ENCODE measurements around the gene CBR3. TPM values are rescaled to one million over a fixed set of nuclear protein-coding genes. Genes with fewer than 3 reads are reported as not detected.

CBR3 gene
- total and polyA plus RNA-seq, 2 of the 4 experiments (the other 2 are of a cell fraction): 13.4 to 15.4 TPM

DNA sequence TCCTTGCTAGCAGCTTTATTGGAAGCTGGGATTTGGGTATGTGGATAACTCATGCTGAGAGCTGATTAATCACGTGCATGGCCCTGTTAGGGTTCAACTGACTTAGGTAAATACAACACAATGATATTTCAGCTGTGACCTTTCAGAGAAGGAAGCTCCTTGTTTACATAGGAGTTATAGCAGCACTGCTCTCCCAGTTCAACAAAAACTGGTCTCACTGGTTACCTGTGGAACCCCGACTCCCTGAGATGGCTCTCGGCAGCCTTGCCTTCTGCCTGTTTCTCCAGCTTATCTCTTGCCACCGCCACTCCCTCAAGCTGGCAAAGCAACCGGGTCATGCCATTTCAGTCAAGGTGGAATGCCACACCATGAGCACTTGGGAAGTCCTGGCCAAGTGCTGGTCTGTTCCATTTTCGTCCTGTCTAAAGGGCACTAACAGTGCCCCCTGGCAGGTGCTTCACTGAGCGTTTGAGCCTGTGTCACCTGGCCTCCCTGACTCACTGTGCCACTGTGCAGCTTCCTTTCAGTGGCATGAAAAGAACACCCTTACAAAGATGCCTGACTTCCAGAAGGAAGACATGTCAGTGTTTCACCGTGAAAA is 53.3 kb downstream of the CBR3 start:
- H3K23ac ChIP-seq (ENCODE audit: low read depth, low read length): no peak overlapping the region
- 87% methylated on average over 5 of the region's 8 CpGs; no CpG with 5 or more reads in 1 of the 2 experiments for WGBS, 2 experiments (ENCODE audit: extremely low coverage in 2 of 2, insufficient read length in 1 of 2)
- H4K91ac ChIP-seq (ENCODE audit: insufficient read depth, low read depth, low read length): no peak overlapping the region
- no peak overlapping the region for H2BK120ac ChIP-seq (ENCODE audit: low read depth, low read length)
- H2BK15ac ChIP-seq (ENCODE audit: low read depth, low read length): no peak overlapping the region
- TF ChIP-seq SMC3 (IDR thresholded peaks at IDR 0.05; ENCODE audit: low read depth, low read length): no peak
- no peak for TF ChIP-seq MAFK (IDR thresholded peaks at IDR 0.05; ENCODE audit: low read depth, low read length)
- TF ChIP-seq, protein P1, sequence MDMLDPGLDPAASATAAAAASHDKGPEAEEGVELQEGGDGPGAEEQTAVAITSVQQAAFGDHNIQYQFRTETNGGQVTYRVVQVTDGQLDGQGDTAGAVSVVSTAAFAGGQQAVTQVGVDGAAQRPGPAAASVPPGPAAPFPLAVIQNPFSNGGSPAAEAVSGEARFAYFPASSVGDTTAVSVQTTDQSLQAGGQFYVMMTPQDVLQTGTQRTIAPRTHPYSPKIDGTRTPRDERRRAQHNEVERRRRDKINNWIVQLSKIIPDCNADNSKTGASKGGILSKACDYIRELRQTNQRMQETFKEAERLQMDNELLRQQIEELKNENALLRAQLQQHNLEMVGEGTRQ (IDR thresholded peaks at IDR 0.05; ENCODE audit: low read depth, low read length): no peak
- no peak for TF ChIP-seq RCOR1 (IDR thresholded peaks at IDR 0.05; ENCODE audit: insufficient replicate concordance, low read length)
- TF ChIP-seq RAD21 (IDR thresholded peaks at IDR 0.05; ENCODE audit: low read length): no peak
- TF ChIP-seq MXI1 (IDR thresholded peaks at IDR 0.05; ENCODE audit: borderline replicate concordance, low read depth, low read length): no peak
- TF ChIP-seq CHD1 (IDR thresholded peaks at IDR 0.05; ENCODE audit: low read depth, low read length): no peak
- no peak for TF ChIP-seq RFX5 (IDR thresholded peaks at IDR 0.05; ENCODE audit: low read depth, low read length)
- TF ChIP-seq NFE2L2 (IDR thresholded peaks at IDR 0.05; ENCODE audit: low read depth, low read length): no peak
- TF ChIP-seq CEBPB (IDR thresholded peaks at IDR 0.05; ENCODE audit: low read depth, low read length): no peak
- TF ChIP-seq CTCF (conservative IDR thresholded peaks at IDR 0.05; ENCODE audit: low read depth, low read length): no peak
- TF ChIP-seq POLR2A (IDR thresholded peaks at IDR 0.05; ENCODE audit: low read depth, low read length): no peak
- TF ChIP-seq BHLHE40 (IDR thresholded peaks at IDR 0.05; ENCODE audit: low read depth, low read length): no peak
- TF ChIP-seq MAZ (IDR thresholded peaks at IDR 0.05; ENCODE audit: borderline replicate concordance, low read depth, low read length): no peak
- TF ChIP-seq ELK1 (IDR thresholded peaks at IDR 0.05; ENCODE audit: borderline replicate concordance, low read depth, low read length): no peak
- no peak for TF ChIP-seq FOS (IDR thresholded peaks at IDR 0.05; ENCODE audit: low read depth, low read length)
- intact Hi-C loops (cut with micrococcal nuclease) (no loop called here), in situ Hi-C loops (cut with MboI; ENCODE audit: low sequenced_read_pairs) (no loop called here), dilution Hi-C loops (cut with HindIII; ENCODE audit: low sequenced_read_pairs, unreplicated experiment) (no loop called here)
- H4K5ac ChIP-seq (ENCODE audit: low read depth, low read length): no peak overlapping the region
- no peaks in the 10 kb centered on the region for H4K20me1 ChIP-seq (ENCODE audit: insufficient read depth, low read length)
- H3K79me1 ChIP-seq (ENCODE audit: low read depth in 1 of 2, low read length in 2 of 2): peaks cover 10 to 22% of the 10 kb centered on the region in 2 experiments
- no peak overlapping the region for H3K18ac ChIP-seq (ENCODE audit: low read depth, low read length)
- no TSS peak for BruUV-seq (replicated peaks)
- H2BK5ac ChIP-seq (ENCODE audit: low read depth, low read length, poor library complexity, severe bottlenecking): no peak overlapping the region
- no peak overlapping the region for H3K4me3 ChIP-seq (ENCODE audit: insufficient read depth, low read depth, low read length)
- no peaks in the 10 kb centered on the region; the same call in 1 of the 2 replicates for H3K36me3 ChIP-seq (ENCODE audit: control insufficient read depth, insufficient read depth, low read length)
- CTCF ChIA-PET: interaction anchor here (0.5 kb wide), 1 partner anchor 147 kb away, joined by 6 read pairs; no protein-coding TSS in a partner anchor
- H3K4ac ChIP-seq (ENCODE audit: low read depth, low read length): no peak overlapping the region
- no peak overlapping the region for H2AK5ac ChIP-seq (ENCODE audit: low read depth, low read length)
- ATAC-seq (ENCODE audit: low read depth) (no peak; the same call in 1 of the 2 replicates), DNase-seq (no peak)
- no peaks in the 10 kb centered on the region for H3K9me3 ChIP-seq (ENCODE audit: control insufficient read depth, insufficient read depth, low read length)
- no peak overlapping the region for H3K56ac ChIP-seq (ENCODE audit: extremely low read depth, insufficient read depth, low read length)
- H3K14ac ChIP-seq (replicated peaks; ENCODE audit: low read depth, low read length): no peak overlapping the region
- H2BK20ac ChIP-seq (ENCODE audit: low read depth, low read length): no peak overlapping the region
- no peak overlapping the region for H4K8ac ChIP-seq (ENCODE audit: low read depth in 2 of 2, low read length in 2 of 2)
- H3K27ac ChIP-seq (ENCODE audit: insufficient read depth, low read length): no peak overlapping the region
- peaks cover 9% of the 10 kb centered on the region; the same call in 1 of the 2 replicates for H3K9me1 ChIP-seq (ENCODE audit: insufficient read depth, low read length)
- no peak overlapping the region for H2AFZ ChIP-seq (replicated peaks; ENCODE audit: low read length, poor library complexity)
- no peaks in the 10 kb centered on the region for H3K27me3 ChIP-seq (ENCODE audit: control insufficient read depth, insufficient read depth, low read length)
- POLR2A ChIA-PET (ENCODE audit: unreplicated experiment): no interaction called here
- no peak overlapping the region for H3K4me2 ChIP-seq (ENCODE audit: low read depth, low read length)
- no peak overlapping the region for H3K9ac ChIP-seq (ENCODE audit: low read depth, low read length)
- peaks cover 6% of the 10 kb centered on the region for H3K4me1 ChIP-seq (ENCODE audit: control insufficient read depth, insufficient read depth, low read length)
- no peak overlapping the region for H2AK9ac ChIP-seq (replicated peaks; ENCODE audit: low read depth, low read length, poor library complexity)
